ENCODE results near the gene THSD4.

Gene THSD4

DNA sequence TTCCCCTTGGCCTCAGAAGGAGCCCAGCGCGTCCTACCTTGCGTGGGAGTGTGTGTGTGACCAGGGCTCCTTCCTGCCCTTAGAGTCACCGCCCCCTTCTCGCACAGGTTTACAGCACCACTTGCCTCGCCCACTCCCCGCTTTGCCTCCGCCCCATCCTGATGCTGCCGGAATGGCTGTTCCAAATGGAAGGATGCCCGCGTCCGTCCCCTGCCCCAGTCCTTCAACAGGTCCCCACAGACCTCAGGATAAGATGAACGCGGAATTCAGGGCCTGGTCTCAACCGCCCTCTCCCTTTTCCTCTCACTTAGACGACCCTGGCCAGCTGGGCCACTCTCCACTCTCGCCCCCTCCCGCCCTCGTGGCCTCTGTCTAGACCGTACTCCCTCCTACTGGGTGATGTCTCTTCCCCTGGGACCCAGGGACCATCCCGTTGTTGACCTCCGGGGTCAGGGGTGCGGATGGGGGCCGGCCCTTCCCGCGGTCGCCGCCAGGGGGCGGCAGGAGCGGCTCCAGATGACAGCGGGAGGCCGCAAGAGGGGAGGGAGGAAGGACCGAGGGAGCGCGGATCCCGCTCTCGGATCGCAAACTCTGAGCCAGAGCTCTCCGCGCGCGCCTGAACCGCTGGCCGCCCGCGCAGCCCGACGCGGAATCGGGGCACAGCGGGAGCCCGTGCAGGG lies at the start of gene THSD4:
Gene THSD4, plus strand, starts transcription at position 585 of the 680 bp plus-strand sequence.
- peak; percentile 76 for DNase-seq (ENCODE audit: low read depth)

DNA sequence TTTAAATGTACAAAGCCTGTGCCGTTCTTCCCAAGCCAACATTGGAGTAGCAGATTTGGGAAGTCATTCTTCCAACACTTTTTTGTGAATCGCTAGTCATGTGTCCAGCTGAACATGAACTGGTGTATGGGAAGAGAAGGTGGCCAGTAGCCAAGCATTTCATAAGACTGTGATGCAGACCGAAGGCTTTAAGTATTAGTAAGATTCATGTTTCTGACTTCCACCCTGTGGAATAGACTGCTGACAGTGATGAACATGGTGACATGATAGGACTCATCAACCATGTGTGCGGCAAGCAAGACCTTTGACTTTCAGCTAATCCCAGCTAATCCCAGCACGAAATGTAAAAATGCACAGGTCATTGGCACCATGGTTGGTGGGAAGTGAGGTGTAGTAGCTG lies 48.3 kb upstream of the THSD4 start:
- H3K4me3 ChIP-seq (replicated peaks; ENCODE audit: low read depth, low read length): no peak overlapping the region
- DNase-seq (ENCODE audit: low read depth): peak; percentile 92
- TF ChIP-seq, protein P1, sequence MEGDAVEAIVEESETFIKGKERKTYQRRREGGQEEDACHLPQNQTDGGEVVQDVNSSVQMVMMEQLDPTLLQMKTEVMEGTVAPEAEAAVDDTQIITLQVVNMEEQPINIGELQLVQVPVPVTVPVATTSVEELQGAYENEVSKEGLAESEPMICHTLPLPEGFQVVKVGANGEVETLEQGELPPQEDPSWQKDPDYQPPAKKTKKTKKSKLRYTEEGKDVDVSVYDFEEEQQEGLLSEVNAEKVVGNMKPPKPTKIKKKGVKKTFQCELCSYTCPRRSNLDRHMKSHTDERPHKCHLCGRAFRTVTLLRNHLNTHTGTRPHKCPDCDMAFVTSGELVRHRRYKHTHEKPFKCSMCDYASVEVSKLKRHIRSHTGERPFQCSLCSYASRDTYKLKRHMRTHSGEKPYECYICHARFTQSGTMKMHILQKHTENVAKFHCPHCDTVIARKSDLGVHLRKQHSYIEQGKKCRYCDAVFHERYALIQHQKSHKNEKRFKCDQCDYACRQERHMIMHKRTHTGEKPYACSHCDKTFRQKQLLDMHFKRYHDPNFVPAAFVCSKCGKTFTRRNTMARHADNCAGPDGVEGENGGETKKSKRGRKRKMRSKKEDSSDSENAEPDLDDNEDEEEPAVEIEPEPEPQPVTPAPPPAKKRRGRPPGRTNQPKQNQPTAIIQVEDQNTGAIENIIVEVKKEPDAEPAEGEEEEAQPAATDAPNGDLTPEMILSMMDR (IDR thresholded peaks at IDR 0.05; ENCODE audit: low read length, missing control alignments): no peak

More for the DNA sequence above, at the start of gene THSD4:
- TF ChIP-seq, protein P1 (IDR thresholded peaks at IDR 0.05; ENCODE audit: low read length, missing control alignments): peak; percentile 83
- peak within 1 kb of the TSS; percentile 66 for H3K4me3 ChIP-seq (replicated peaks; ENCODE audit: low read depth, low read length)

DNA sequence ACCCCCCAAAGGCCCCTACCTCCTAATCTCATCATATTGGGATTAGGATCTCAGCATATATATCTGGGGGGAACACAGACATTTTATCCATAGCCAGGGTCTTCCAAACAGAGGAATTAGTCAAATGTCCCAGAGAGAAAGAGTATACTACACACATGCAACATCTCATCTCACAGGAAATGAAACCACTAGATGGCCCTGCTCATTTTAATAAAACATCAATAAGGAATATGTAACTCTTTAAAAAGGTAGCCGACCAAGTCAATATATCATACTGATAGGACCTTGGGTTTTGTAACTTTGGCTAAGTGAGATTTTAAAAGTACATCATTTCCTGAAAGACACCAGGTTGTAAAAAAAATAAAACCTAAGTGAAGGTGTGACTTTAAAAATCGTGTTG lies 45.6 kb upstream of the THSD4 start:
- no peak overlapping the region for H3K4me3 ChIP-seq (replicated peaks; ENCODE audit: low read depth, low read length)
- DNase-seq (ENCODE audit: low read depth): no peak
- TF ChIP-seq, protein P1 (IDR thresholded peaks at IDR 0.05; ENCODE audit: low read length, missing control alignments): no peak

DNA sequence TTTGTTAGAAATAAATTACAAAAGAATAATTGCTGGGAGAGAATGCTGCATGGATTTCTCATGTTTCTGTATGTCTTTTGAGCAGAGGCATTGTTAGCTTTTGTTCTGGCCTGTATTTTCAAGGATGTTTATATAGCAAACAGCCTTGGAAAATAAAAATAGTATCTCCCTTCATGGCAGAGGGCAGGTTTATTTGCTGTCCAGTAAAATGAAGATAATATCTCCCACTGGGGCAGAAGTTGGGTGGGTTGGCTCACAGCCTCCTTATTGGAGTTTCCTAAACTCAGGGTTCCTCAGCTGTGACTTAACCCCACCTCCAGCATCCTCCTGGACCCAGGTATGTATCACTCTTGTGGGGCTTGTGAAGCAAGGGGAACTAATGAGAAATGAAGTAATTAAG lies 43.7 kb upstream of the THSD4 start:
- no peak for DNase-seq (ENCODE audit: low read depth)
- TF ChIP-seq, protein P1 (IDR thresholded peaks at IDR 0.05; ENCODE audit: low read length, missing control alignments): no peak
- H3K4me3 ChIP-seq (replicated peaks; ENCODE audit: low read depth, low read length): no peak overlapping the region

DNA sequence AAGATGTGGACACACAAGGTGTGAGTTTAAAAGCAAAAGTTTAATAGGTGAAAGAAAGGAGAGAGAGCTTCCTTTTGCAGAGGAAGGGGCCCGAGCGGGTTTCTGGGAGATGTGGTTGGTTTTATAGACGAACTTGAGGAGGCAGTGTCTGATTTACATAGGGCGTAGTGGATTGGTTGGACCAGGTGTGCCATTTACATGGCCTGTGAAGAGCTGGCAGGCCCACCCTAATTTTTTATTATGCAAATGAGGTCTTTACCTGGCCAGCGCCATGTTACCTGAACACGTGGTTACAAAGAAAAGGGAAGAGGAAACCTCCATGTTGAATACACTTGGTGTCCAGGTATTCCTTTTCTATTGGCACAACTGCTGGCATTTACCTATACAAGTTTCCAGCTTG lies 42.8 kb upstream of the THSD4 start:
- no peak overlapping the region for H3K4me3 ChIP-seq (replicated peaks; ENCODE audit: low read depth, low read length)
- TF ChIP-seq, protein P1 (IDR thresholded peaks at IDR 0.05; ENCODE audit: low read length, missing control alignments): no peak
- no peak for DNase-seq (ENCODE audit: low read depth)

DNA sequence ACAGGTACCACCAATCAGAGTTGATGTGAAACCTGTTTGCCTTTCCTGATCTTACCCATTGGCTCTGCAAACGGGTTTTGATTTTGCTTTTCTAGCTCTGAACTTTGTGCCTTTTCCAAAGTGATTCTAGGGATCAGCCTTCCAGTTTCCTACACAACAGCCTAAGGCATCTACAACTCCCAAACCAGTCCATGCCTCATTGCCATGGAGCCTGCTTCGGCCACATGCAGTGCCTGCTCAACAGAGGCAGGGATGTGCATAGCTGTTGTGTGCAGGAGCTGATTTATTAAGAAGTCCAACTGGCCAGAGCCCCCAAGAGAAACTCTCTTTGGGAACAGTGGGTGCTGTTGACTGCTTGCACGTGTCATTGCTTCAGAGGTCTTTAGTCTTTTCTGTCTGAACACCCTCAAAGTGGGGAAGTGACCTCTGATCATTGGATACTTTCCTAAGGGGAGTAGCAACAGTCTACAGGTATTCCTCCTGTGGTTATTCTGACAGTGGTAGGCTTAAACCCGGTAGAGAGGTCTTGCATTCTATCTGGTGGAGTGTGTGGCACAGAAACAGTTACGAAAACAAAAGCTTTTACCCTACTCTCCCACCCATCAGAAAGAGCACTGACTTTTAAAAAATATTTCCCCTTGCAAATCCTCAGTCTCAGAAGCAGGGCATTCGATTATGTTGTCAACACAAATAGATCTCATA lies 36.6 kb upstream of the THSD4 start:
- H3K4me3 ChIP-seq (replicated peaks; ENCODE audit: low read depth, low read length): no peak overlapping the region
- TF ChIP-seq, protein P1 (IDR thresholded peaks at IDR 0.05; ENCODE audit: low read length, missing control alignments): no peak
- no peak for DNase-seq (ENCODE audit: low read depth)

Measured in fibroblast of pulmonary artery (primary cell).